Activated B cell treated with CpG ODN at 0.5 μM for 24 hours (primary cell): Measurements from ENCODE around the gene UBE2G2. TPM values are rescaled to one million over a fixed set of nuclear protein-coding genes. Genes with fewer than 3 reads are reported as not detected.

Source experiments
- ATAC-seq: fragments of 200-7000 bp; cut with Tn5 transposase; one replicate; pipeline ENCODE4 v1.10.0; 2021; ENCODE audit warnings: low read depth, mild to moderate bottlenecking, moderate library complexity
- CTCF ChIA-PET: fragments of 350-600 bp; sonication (Branson Sonifier 250); formaldehyde crosslinking; loops from one replicate; lab custom pipeline; 2021; ENCODE audit warnings: antibody characterized with exemption; lab: Charles Lee
- POLR2A ChIA-PET: fragments of 350-600 bp; sonication (Branson Sonifier 250); formaldehyde crosslinking; loops from one replicate; lab custom pipeline; 2021; ENCODE audit warnings: antibody characterized with exemption; lab: Charles Lee
- DNase-seq: peaks from one replicate; pipeline ENCODE4 v3.0.0; 2022
- H3K27ac Mint-ChIP-seq: one replicate; pipeline ENCODE4 v1.8.0; 2020; ENCODE audit warnings: mixed read lengths
- H3K27me3 Mint-ChIP-seq: one replicate; pipeline ENCODE4 v1.8.0; 2021; ENCODE audit warnings: mixed read lengths
- H3K36me3 Mint-ChIP-seq: one replicate; pipeline ENCODE4 v1.8.0; 2021; ENCODE audit warnings: low read depth, mixed read lengths
- H3K4me1 Mint-ChIP-seq: one replicate; pipeline ENCODE4 v1.8.0; 2021; ENCODE audit warnings: mixed read lengths
- H3K4me3 Mint-ChIP-seq: one replicate; pipeline ENCODE4 v1.8.0; 2020; ENCODE audit warnings: mild to moderate bottlenecking, mixed read lengths
- H3K9me3 Mint-ChIP-seq: one replicate; pipeline ENCODE4 v1.8.0; 2020; ENCODE audit warnings: mixed read lengths
- intact Hi-C: fragments of 100-400 bp; cut with micrococcal nuclease; formaldehyde crosslinking; loops from one replicate; pipeline ENCODE4 v1.15.1; 2024
- total RNA-seq: library from RNA; stranded (reverse); gene quantifications from 2 replicates; pipeline ENCODE4 v1.2.3, GENCODE V29; 2022
- TF ChIP-seq, protein P1 (sequence below): fragments of 200-600 bp; IDR thresholded peaks from one replicate; pipeline ENCODE4 v1.8.0; 2022; ENCODE audit warnings: antibody characterized with exemption, mild to moderate bottlenecking

The UBE2G2 gene
- total RNA-seq, 1 donor from 2014 or later, result 108 TPM

DNA sequence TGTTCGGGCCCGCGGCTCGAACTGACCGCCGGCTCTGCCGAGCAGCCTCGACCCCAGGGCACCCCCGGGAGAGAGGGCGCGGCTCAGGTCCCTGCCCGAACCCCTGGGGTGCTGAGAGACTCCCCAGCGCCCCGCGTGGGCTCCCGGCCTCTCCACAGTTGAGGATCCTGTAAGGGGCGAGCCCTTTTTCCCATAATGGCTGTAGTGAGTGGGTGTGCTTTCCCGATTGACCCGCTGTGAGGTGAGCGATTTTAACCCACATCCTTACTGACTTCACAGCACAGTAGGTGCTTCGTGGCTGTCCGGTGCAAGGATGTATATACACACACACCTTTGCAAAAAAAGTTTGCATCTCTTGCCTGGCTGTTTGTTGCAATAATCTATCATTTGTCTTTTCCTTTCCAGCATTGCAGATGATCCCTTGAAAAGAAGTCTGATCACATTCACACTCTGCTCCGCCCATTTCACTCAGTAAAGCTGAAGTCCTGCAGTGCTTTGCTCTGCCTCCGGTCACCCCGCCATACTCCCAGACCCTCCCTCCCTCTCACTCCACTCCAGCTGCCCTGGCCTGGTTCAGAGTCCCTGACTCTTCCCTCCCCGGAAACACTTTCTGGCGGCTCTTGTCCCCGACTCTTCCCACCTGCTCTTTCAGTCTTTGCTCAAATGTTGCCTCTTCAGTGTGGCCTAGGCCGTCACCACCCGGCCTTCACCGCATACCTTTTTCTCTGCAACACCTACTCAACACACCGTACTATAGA is 955 bp upstream of the UBE2G2 start:
- ChIA-PET CTCF (interaction anchor here (0.6 to 4.2 kb wide), 8 partner anchors 13 to 748 kb away, joined by 3 to 46 read pairs (median 4); no protein-coding TSS in a partner anchor), POLR2A (interaction anchor here (1.0 to 2.2 kb wide), 8 partner anchors 15 to 129 kb away, joined by 4 to 23 read pairs (median 10); partner anchors contain the start of genes ITGB2, PTTG1IP and SUMO3)
- TF ChIP-seq, protein P1, sequence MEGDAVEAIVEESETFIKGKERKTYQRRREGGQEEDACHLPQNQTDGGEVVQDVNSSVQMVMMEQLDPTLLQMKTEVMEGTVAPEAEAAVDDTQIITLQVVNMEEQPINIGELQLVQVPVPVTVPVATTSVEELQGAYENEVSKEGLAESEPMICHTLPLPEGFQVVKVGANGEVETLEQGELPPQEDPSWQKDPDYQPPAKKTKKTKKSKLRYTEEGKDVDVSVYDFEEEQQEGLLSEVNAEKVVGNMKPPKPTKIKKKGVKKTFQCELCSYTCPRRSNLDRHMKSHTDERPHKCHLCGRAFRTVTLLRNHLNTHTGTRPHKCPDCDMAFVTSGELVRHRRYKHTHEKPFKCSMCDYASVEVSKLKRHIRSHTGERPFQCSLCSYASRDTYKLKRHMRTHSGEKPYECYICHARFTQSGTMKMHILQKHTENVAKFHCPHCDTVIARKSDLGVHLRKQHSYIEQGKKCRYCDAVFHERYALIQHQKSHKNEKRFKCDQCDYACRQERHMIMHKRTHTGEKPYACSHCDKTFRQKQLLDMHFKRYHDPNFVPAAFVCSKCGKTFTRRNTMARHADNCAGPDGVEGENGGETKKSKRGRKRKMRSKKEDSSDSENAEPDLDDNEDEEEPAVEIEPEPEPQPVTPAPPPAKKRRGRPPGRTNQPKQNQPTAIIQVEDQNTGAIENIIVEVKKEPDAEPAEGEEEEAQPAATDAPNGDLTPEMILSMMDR, result no peak
- intact Hi-C loops, result loop anchor here (5.0 kb wide), 1 partner anchor 310 kb away; no protein-coding TSS in a partner anchor
- Mint-ChIP-seq H3K27ac (peak overlapping the region; percentile 61), H3K4me1 (peaks cover 37% of the 10 kb centered on the region), H3K36me3 (peaks cover 69% of the 10 kb centered on the region), H3K9me3 (no peaks in the 10 kb centered on the region), H3K27me3 (no peaks in the 10 kb centered on the region), H3K4me3 (peak overlapping the region; percentile 90)
- DNase-seq (no peak), ATAC-seq (peak; percentile 5)

DNA sequence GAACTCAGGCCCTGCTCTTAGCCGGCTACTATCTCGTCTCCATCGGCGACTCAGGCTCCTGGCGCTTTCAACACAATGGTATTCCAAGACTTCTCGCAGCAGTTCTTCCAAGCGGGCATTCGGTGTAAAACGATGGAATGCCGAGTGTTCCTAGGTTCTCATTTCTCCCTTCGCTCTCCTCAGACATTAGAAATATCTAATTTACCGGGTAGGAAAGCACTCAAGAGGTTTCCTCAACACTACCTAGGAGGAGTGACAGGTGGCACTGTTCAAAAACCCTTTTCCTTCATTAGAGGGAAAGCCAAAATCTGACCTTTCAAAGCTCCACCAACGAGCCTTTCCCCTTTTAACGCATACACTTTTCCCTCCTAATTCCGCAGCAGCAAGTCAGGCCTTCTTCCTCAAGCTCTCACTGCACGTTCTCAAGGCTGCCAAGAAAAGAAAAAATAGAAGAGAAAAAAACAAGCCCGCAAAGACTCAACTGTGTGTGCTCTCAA is 601 bp downstream of the UBE2G2 start:
- intact Hi-C loops, result loop anchor here (1.0 to 5.0 kb wide), 8 partner anchors 16 to 638 kb away; no protein-coding TSS in a partner anchor
- peaks cover 68% of the 10 kb centered on the region for H3K36me3 Mint-ChIP-seq
- H3K4me3 Mint-ChIP-seq, result peak overlapping the region; percentile 99
- ChIA-PET POLR2A (interaction anchor here (0.6 to 2.2 kb wide), 12 partner anchors 14 to 1063 kb away, joined by 3 to 23 read pairs (median 5); partner anchors contain the start of genes ITGB2, PTTG1IP, SLX9 and SUMO3), CTCF (interaction anchor here (0.7 to 4.2 kb wide), 22 partner anchors 8 to 327 kb away, joined by 3 to 46 read pairs (median 4); partner anchors contain the start of genes ITGB2, PTTG1IP and SLX9)
- peak overlapping the region; percentile 91 for H3K27ac Mint-ChIP-seq
- H3K9me3 Mint-ChIP-seq, result no peaks in the 10 kb centered on the region
- no peaks in the 10 kb centered on the region for H3K27me3 Mint-ChIP-seq
- DNase-seq (no peak), ATAC-seq (peak; percentile 43)
- TF ChIP-seq, protein P1, result no peak
- peaks cover 44% of the 10 kb centered on the region for H3K4me1 Mint-ChIP-seq

DNA sequence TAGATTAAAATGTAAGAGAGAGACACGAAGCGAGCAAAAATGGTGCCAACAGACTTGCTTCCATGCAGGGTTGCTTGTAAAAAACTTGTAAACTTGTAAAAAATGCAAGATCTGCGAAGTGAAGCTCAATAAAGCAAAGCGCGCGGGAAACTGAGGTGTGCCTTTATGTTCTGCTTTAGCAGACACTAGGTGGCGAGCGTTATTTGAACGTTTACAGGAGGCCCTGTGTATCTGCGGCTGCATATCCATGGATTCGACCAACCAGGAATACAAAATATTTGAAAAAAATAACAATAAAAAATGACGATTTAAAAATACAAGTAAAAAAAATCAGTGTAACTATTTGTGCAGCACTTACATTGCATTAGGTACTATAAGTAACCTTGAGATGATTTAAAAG is 1.5 kb downstream of the UBE2G2 start:
- TF ChIP-seq, protein P1, result no peak
- no peak for ATAC-seq
- intact Hi-C loops, result loop anchor here (2.0 to 5.0 kb wide), 2 partner anchors 312 to 639 kb away; no protein-coding TSS in a partner anchor
- ChIA-PET POLR2A (interaction anchor here (1.2 to 2.2 kb wide), 4 partner anchors 17 to 140 kb away, joined by 5 to 16 read pairs (median 15); partner anchors contain the start of genes PTTG1IP, SLX9 and SUMO3), CTCF (interaction anchor here (0.7 to 4.2 kb wide), 12 partner anchors 10 to 330 kb away, joined by 3 to 46 read pairs (median 4); partner anchors contain the start of genes ITGB2, PTTG1IP and SLX9)
- no peak overlapping the region for H3K27ac Mint-ChIP-seq
- peaks cover 46% of the 10 kb centered on the region for H3K4me1 Mint-ChIP-seq
- DNase-seq, result no peak
- H3K9me3 Mint-ChIP-seq, result no peaks in the 10 kb centered on the region
- peak overlapping the region; percentile 99 for H3K4me3 Mint-ChIP-seq
- peaks cover 61% of the 10 kb centered on the region for H3K36me3 Mint-ChIP-seq
- no peaks in the 10 kb centered on the region for H3K27me3 Mint-ChIP-seq

DNA sequence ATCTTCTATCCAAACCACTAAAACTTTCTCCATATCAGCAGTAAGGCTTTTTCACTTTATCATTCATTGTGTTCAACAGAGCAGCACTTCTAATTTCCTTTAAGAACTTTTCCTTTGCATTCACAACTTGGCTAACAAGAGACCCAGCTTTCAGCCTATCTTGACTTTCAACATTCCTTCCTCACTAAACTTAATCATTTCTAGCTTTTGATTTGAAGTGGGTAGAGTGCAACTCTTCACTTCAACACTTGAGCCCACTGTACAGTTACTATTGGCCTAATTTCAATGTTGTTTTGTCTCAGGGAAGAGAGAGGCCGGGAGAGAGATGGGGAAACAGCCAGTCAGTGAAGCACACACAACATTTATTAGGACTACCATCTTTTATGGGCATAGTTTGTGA is 2.0 kb downstream of the UBE2G2 start:
- peaks cover 46% of the 10 kb centered on the region for H3K4me1 Mint-ChIP-seq
- H3K36me3 Mint-ChIP-seq, result peaks cover 56% of the 10 kb centered on the region
- intact Hi-C loops, result loop anchor here (2.0 to 10.0 kb wide), 3 partner anchors 313 to 775 kb away; no protein-coding TSS in a partner anchor
- CTCF ChIA-PET, result interaction anchor here (1.1 to 4.2 kb wide), 5 partner anchors 10 to 142 kb away, joined by 3 to 46 read pairs (median 3); partner anchors contain the start of gene PTTG1IP
- peak overlapping the region; percentile 15 for H3K4me3 Mint-ChIP-seq
- ATAC-seq (no peak), DNase-seq (no peak)
- POLR2A ChIA-PET, result no interaction called here
- H3K27ac Mint-ChIP-seq, result no peak overlapping the region
- no peaks in the 10 kb centered on the region for H3K9me3 Mint-ChIP-seq
- TF ChIP-seq, protein P1, result no peak
- H3K27me3 Mint-ChIP-seq, result no peaks in the 10 kb centered on the region
